ENCODE results near the gene MINDY4. TPM values are rescaled to one million over a fixed set of nuclear protein-coding genes. Genes with fewer than 3 reads are reported as not detected.

MINDY4 gene
- total RNA-seq, 4 donors from 2014 or later: 8.4 to 31.1 (median 20.2) TPM

- Histone ChIP-seq H3K27ac (replicated peaks in 1 of 4) (peak overlapping the region in 3 of 4 donors; percentile 0 to 78 (median 29)), H3K4me3 (no peak overlapping the region), H3K9me3 (no peaks in the 10 kb centered on the region), H3K27me3 (no peaks in the 10 kb centered on the region), H3K36me3 (no peaks in the 10 kb centered on the region), H3K4me1 (peaks cover 66 to 92% (median 77%) of the 10 kb centered on the region in 4 donors)
- intact Hi-C loops (cut with DNase I): no loop called here
- TF ChIP-seq POLR2AphosphoS5 (IDR thresholded peaks at IDR 0.05): no peak
- DNase-seq (ENCODE audit: extremely low spot score): no peak
- 96% methylated on average over 5 of the region's 11 CpGs for WGBS
Observed at GRCh38 chr7:30902466-30902865, 131.2 kb downstream of the MINDY4 start.

- WGBS: 100% methylated on average over 5 of the region's 8 CpGs
Observed at GRCh38 chr7:30903146-30903545, 131.9 kb downstream of the MINDY4 start.

GRCh38 chr7:30904561-30904960 is 133.3 kb downstream of the MINDY4 start:
- H3K27me3 ChIP-seq: no peaks in the 10 kb centered on the region
- no peaks in the 10 kb centered on the region for H3K9me3 ChIP-seq
- no peak for DNase-seq (ENCODE audit: extremely low spot score)
- TF ChIP-seq POLR2AphosphoS5 (IDR thresholded peaks at IDR 0.05): no peak
- no peak for TF ChIP-seq EP300 (IDR thresholded peaks at IDR 0.05)
- no peak for TF ChIP-seq POLR2A (IDR thresholded peaks at IDR 0.05; ENCODE audit: low read depth)
- TF ChIP-seq CTCF (IDR thresholded peaks at IDR 0.05): no peak
- H3K4me1 ChIP-seq: peaks cover 66 to 92% (median 78%) of the 10 kb centered on the region in 4 donors
- no peak overlapping the region for H3K4me3 ChIP-seq
- no peaks in the 10 kb centered on the region for H3K36me3 ChIP-seq
- WGBS: 98% methylated on average over 7 of the region's 9 CpGs
- intact Hi-C loops (cut with DNase I): no loop called here
- H3K27ac ChIP-seq (replicated peaks in 1 of 4): peak overlapping the region in 3 of 4 donors; percentile 84 to 90 (median 89)

More at GRCh38 chr7:30903146-30903545, 131.9 kb downstream of the MINDY4 start:
- intact Hi-C loops (cut with DNase I): no loop called here
- Histone ChIP-seq H3K27ac (replicated peaks in 1 of 4) (peak overlapping the region in 2 of 4 donors; percentile 29 to 78), H3K4me3 (no peak overlapping the region), H3K27me3 (no peaks in the 10 kb centered on the region), H3K9me3 (no peaks in the 10 kb centered on the region), H3K4me1 (peaks cover 66 to 92% (median 78%) of the 10 kb centered on the region in 4 donors), H3K36me3 (no peaks in the 10 kb centered on the region)
- TF ChIP-seq POLR2A (IDR thresholded peaks at IDR 0.05; ENCODE audit: low read depth) (no peak), POLR2AphosphoS5 (IDR thresholded peaks at IDR 0.05) (no peak), EP300 (IDR thresholded peaks at IDR 0.05) (no peak), CTCF (IDR thresholded peaks at IDR 0.05) (no peak)
- no peak for DNase-seq (ENCODE audit: extremely low spot score)

GRCh38 chr7:30905078-30906012 is 134.1 kb downstream of the MINDY4 start:
- no peak for TF ChIP-seq CTCF (IDR thresholded peaks at IDR 0.05)
- no peak for TF ChIP-seq POLR2A (IDR thresholded peaks at IDR 0.05; ENCODE audit: low read depth)
- no peak for TF ChIP-seq EP300 (IDR thresholded peaks at IDR 0.05)
- TF ChIP-seq POLR2AphosphoS5 (IDR thresholded peaks at IDR 0.05): no peak

GRCh38 chr7:30906014-30906413 is 134.8 kb downstream of the MINDY4 start:
- WGBS: 51% methylated on average over 3 of the region's 7 CpGs
- Histone ChIP-seq H3K9me3 (no peaks in the 10 kb centered on the region), H3K27me3 (no peaks in the 10 kb centered on the region), H3K4me1 (peaks cover 69 to 92% (median 79%) of the 10 kb centered on the region in 4 donors), H3K4me3 (no peak overlapping the region), H3K36me3 (no peaks in the 10 kb centered on the region), H3K27ac (replicated peaks in 1 of 4) (peak overlapping the region; percentile 72 to 90 (median 86))
- intact Hi-C loops (cut with DNase I): loop anchor here (2.0 kb wide), 1 partner anchor 107 kb away; no protein-coding TSS in a partner anchor
- no peak for DNase-seq (ENCODE audit: extremely low spot score)
- no peak for TF ChIP-seq POLR2AphosphoS5 (IDR thresholded peaks at IDR 0.05)
- TF ChIP-seq POLR2A (IDR thresholded peaks at IDR 0.05; ENCODE audit: low read depth): no peak

More at GRCh38 chr7:30905078-30906012, 134.1 kb downstream of the MINDY4 start:
- Histone ChIP-seq H3K27ac (replicated peaks in 1 of 4) (peak overlapping the region; percentile 72 to 90 (median 86)), H3K36me3 (no peaks in the 10 kb centered on the region), H3K4me3 (no peak overlapping the region), H3K27me3 (no peaks in the 10 kb centered on the region), H3K4me1 (peaks cover 66 to 92% (median 78%) of the 10 kb centered on the region in 4 donors), H3K9me3 (no peaks in the 10 kb centered on the region)
- intact Hi-C loops (cut with DNase I): loop anchor here (2.0 kb wide), 1 partner anchor 107 kb away; no protein-coding TSS in a partner anchor
- DNase-seq (ENCODE audit: extremely low spot score): no peak
- WGBS: 73% methylated on average over 12 of the region's 15 CpGs
